ENCODE measurements around the gene FTCD. TPM values are rescaled to one million over a fixed set of nuclear protein-coding genes. Genes with fewer than 3 reads are reported as not detected.
"Not testable (repeated sequence)": the region's sequence is repeated elsewhere in the genome, so short reads cannot be mapped to it uniquely, and the experiment has no call there.

The FTCD gene
- total RNA-seq, 2 experiments from 2014 or later = 0.52 to 0.85 TPM

GRCh38 chr21:46110499-46111192 is 44.7 kb downstream of the FTCD start:
- Mint-ChIP-seq H3K9me3 (peaks cover 13% of the 10 kb centered on the region), H3K4me3 (no peak overlapping the region), H3K36me3 (ENCODE audit: low read depth) (peaks cover 18% of the 10 kb centered on the region), H3K27ac (no peak overlapping the region), H3K27me3 (no peaks in the 10 kb centered on the region), H3K4me1 (ENCODE audit: low read depth) (no peaks in the 10 kb centered on the region)
- intact Hi-C loops (cut with micrococcal nuclease) = no loop called here
- TF ChIP-seq, protein P1, sequence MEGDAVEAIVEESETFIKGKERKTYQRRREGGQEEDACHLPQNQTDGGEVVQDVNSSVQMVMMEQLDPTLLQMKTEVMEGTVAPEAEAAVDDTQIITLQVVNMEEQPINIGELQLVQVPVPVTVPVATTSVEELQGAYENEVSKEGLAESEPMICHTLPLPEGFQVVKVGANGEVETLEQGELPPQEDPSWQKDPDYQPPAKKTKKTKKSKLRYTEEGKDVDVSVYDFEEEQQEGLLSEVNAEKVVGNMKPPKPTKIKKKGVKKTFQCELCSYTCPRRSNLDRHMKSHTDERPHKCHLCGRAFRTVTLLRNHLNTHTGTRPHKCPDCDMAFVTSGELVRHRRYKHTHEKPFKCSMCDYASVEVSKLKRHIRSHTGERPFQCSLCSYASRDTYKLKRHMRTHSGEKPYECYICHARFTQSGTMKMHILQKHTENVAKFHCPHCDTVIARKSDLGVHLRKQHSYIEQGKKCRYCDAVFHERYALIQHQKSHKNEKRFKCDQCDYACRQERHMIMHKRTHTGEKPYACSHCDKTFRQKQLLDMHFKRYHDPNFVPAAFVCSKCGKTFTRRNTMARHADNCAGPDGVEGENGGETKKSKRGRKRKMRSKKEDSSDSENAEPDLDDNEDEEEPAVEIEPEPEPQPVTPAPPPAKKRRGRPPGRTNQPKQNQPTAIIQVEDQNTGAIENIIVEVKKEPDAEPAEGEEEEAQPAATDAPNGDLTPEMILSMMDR (IDR thresholded peaks at IDR 0.05) = no peak
- no peak for DNase-seq
- ChIA-PET CTCF (no interaction called here), POLR2A (no interaction called here)
- ATAC-seq = no peak

DNA sequence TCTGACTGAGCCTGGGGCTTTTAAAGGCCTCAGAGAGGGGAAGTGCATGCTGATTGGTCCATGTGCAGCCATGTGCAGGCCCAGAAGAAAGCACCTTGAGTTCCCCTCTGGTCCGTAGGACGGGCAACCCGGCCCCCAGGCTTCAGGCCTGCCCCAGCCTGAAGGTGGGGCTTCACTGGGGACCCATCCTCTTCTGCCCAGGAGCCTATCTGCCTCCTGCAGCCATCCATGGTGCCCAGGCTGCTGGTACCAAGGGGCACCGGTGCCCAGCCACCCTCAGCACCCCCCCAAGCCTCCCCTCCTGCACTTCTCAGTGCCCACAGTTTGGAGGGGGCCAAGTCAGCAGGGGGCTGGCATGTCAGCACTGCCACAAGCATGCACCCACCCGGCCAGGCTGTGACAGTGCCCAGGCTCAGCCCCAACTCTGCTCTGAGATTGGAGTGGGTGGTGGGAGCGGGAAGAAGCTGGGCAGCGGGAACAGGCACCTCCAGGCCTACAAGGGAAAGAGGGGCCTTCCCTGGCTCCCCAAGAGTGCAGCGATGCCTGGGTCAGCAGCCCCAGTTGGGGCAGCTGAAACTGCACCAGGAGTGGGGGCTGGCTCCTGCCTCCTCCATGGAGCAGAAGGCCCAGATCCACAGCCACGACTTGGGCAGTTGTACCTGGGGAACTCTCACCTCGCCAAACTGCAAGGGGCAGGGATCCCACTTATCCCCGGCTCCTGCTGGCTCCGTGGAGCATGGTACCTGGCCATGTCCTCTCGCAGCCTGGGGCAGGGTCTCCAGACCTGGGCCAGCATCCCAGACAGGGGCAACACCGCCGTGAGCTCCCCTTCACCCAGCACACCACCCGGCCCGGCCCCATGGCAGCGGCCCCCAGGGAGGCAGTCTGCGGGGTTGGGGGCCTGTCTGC is 45.8 kb downstream of the FTCD start:
- peaks cover 17% of the 10 kb centered on the region for H3K36me3 Mint-ChIP-seq (ENCODE audit: low read depth)
- TF ChIP-seq, protein P1 (IDR thresholded peaks at IDR 0.05) = no peak
- H3K27ac Mint-ChIP-seq = no peak overlapping the region
- peaks cover 15% of the 10 kb centered on the region for H3K9me3 Mint-ChIP-seq
- ChIA-PET POLR2A (no interaction called here), CTCF (interaction anchor here (0.8 kb wide), 1 partner anchor 44 kb away, joined by 3 read pairs; no protein-coding TSS in a partner anchor)
- DNase-seq (no peak), ATAC-seq (no peak)
- intact Hi-C loops (cut with micrococcal nuclease) = no loop called here
- no peak overlapping the region for H3K4me3 Mint-ChIP-seq
- H3K27me3 Mint-ChIP-seq = no peaks in the 10 kb centered on the region
- H3K4me1 Mint-ChIP-seq (ENCODE audit: low read depth) = no peaks in the 10 kb centered on the region

DNA sequence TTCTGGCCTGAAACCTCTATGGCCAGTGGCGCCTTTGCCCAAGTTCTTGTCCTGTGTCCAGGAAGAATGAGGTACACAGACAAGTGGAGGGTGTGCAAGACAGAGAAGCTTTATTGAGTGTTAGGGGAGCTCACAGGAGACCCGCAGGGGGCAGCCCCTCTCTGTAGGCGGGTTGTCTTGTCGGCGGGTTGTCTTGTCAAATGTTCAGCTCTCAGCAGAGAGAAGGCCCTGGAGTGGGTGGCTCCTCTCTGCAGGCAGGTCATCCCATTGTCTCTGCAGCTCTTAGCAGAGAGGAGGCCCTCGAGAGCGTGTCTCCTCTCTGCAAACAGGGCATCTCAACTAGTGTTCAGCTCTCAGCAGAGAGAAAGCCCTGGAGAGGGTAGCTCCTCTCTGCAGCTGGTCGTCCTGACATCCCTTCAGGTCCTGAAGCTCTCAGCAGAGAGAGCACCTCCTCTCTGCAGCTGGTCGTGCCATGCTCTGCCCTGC is 46.5 kb downstream of the FTCD start:
- CTCF ChIA-PET = interaction anchor here (0.8 kb wide), 1 partner anchor 45 kb away, joined by 3 read pairs; no protein-coding TSS in a partner anchor
- no peak for DNase-seq
- no peak overlapping the region for H3K27ac Mint-ChIP-seq
- H3K27me3 Mint-ChIP-seq = no peaks in the 10 kb centered on the region
- intact Hi-C loops (cut with micrococcal nuclease) = no loop called here
- peaks cover 2% of the 10 kb centered on the region for H3K4me1 Mint-ChIP-seq (ENCODE audit: low read depth)
- TF ChIP-seq, protein P1 (IDR thresholded peaks at IDR 0.05) = no peak
- no peak for ATAC-seq
- peaks cover 20% of the 10 kb centered on the region for H3K36me3 Mint-ChIP-seq (ENCODE audit: low read depth)
- no peak overlapping the region for H3K4me3 Mint-ChIP-seq
- H3K9me3 Mint-ChIP-seq = peaks cover 21% of the 10 kb centered on the region
- POLR2A ChIA-PET = no interaction called here

- peaks cover 16% of the 10 kb centered on the region for H3K36me3 Mint-ChIP-seq (ENCODE audit: low read depth)
- CTCF ChIA-PET = interaction anchor here (0.9 kb wide), 1 partner anchor 36 kb away, joined by 3 read pairs; no protein-coding TSS in a partner anchor
- intact Hi-C loops (cut with micrococcal nuclease); H3K4me3 Mint-ChIP-seq; DNase-seq; H3K27me3 Mint-ChIP-seq; H3K27ac Mint-ChIP-seq; H3K4me1 Mint-ChIP-seq (ENCODE audit: low read depth); ATAC-seq: not testable (repeated sequence)
- POLR2A ChIA-PET = interaction anchor here (1.0 kb wide), 1 partner anchor 10 kb away, joined by 3 read pairs; no protein-coding TSS in a partner anchor
- H3K9me3 Mint-ChIP-seq = peaks cover 30% of the 10 kb centered on the region
These were observed 48.0 kb downstream of the FTCD start for GRCh38 chr21:46107376-46107775.

DNA sequence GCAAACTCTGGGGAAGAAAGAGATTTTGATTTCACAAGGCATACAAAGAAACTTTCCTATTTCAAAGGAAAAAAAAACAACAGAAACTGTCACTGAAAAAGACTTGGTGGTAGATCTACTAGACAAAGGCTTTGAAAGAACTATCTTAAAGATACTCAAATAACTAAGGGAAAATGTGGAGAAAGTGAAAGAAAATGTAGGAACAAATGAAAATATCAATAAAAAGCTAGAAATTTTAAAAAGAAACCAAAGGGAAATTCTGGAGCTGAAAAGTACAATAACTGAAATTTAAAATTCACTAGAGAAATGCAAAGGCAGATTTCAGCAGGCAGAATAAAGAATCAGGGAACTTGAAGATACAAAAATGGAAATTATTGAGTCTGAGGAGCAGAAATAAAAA is 51.3 kb downstream of the FTCD start:
- H3K4me3 Mint-ChIP-seq = no peak overlapping the region
- H3K9me3 Mint-ChIP-seq = peaks cover 33% of the 10 kb centered on the region
- H3K27ac Mint-ChIP-seq = no peak overlapping the region
- H3K4me1 Mint-ChIP-seq (ENCODE audit: low read depth) = peaks cover 15% of the 10 kb centered on the region
- H3K27me3 Mint-ChIP-seq = peaks cover 9% of the 10 kb centered on the region
- DNase-seq (no peak), ATAC-seq (no peak)
- H3K36me3 Mint-ChIP-seq (ENCODE audit: low read depth) = peaks cover 20% of the 10 kb centered on the region
- TF ChIP-seq, protein P1 (IDR thresholded peaks at IDR 0.05) = no peak
- ChIA-PET POLR2A (no interaction called here), CTCF (interaction anchor here (0.6 to 2.7 kb wide), 3 partner anchors 39 to 133 kb away, joined by 3 to 10 read pairs (median 3); no protein-coding TSS in a partner anchor)
- intact Hi-C loops (cut with micrococcal nuclease) = no loop called here

Data from activated CD8-positive, alpha-beta T cell treated with anti-CD3 and anti-CD28 coated beads for 36 hours (primary cell).